ENCODE data around the gene SH3BGRL2. TPM values are rescaled to one million over a fixed set of nuclear protein-coding genes. Genes with fewer than 3 reads are reported as not detected.
"Not testable (repeated sequence)": the region's sequence is repeated elsewhere in the genome, so short reads cannot be mapped to it uniquely, and the experiment has no call there.

The SH3BGRL2 gene
- polyA plus RNA-seq, 3 donors = 34.9 to 36.3 (median 35.8) TPM

DNA sequence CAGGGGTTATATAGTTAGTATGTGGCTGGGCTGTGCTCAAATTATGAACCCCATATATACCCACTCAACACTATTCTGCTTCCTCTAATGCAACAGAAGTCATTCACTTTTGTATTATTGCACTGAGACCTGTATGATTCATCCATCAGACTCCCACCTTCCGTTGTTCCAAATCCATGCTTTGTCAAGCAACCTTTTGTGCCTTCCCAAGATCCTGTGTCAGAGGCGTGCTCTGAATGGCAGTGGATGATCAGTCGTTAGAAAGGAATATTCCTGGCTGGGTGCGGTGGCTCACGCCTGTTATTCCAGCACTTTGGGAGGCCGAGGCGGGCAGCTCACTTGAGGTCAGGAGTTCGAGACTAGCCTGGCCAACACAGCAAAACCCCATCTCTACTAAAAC is 103.2 kb downstream of the SH3BGRL2 start:
- DNase-seq (ENCODE audit: low read depth in 3 of 3, low spot score in 2 of 3) = no peak

DNA sequence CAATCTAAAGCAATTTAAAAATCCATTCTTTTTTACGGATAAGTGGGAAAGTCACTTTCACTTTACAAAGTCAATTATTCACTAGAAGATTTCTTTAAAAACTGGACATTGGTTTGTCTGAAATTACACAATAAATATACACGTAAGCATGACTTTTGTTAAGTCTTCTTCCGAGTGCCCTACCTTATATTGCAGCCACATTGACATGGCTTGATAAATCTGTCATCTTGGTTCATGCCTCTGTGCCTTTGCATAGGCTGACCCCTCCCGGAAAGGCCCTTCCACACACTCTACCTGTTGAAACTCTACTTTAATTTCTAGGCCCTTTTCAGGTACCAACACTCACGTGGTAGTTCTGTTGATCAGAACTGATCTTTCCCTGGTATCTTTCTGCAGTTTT is 104.1 kb downstream of the SH3BGRL2 start:
- DNase-seq (ENCODE audit: low read depth in 3 of 3, low spot score in 2 of 3) = no peak

DNA sequence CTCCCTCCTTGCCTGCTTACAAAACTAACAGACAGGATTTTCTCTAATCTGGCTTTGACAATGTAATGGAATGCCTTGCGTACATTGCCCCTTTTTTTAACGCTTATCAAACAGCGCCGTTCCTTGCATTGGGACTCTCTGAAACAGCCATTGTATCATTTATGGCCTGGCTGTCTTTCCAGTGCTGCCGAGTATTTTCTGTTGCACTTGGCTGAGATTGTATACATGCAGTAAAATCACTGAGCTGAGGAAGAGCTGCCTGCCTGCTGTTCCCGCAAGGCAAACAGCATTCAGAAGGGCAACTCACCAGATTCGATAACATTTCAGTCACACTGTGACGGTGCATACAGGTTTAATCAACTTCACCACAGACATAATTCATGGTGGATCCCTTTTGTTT is 106.0 kb downstream of the SH3BGRL2 start:
- DNase-seq (ENCODE audit: low read depth in 3 of 3, low spot score in 2 of 3) = peak in 1 of 3 donors; percentile 27

DNA sequence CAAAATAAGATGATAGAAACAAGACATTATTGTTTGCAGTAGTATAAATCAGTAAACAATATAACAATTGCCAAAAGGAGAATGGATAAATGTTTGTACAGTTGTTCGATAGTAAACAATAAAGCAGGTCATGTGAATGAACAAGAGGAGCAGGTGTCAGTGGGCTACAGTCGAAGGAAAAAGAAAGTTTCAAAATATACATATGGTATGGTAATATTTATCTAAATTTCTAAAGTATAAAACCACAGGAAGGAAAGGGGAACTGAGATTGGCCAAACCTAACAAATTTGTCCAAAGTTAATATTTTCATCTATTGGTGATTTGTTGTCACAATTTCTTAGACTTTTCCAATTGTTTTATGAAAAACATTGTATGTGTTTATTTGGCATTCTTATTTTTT is 110.9 kb downstream of the SH3BGRL2 start:
- DNase-seq (ENCODE audit: low read depth in 3 of 3, low spot score in 2 of 3) = no peak

DNA sequence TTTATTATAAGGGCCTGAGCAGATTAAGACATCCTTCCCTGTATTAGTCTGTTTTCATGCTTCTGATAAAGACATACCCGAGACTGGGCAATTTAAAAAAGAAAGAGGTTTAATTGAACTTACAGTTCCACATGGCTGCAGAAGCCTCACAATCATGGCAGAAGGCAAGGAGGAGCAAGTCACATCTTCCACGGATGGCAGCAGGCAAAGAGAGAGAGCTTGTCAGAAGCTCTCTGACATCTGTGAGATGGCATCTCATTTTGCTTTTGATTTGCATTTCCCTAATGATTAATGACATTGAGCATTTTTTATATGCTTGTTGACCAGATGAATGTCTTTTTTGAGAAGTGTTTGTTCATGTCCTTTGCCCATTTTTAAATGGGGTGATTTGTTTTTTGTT is 114.2 kb downstream of the SH3BGRL2 start:
- DNase-seq (ENCODE audit: low read depth in 3 of 3, low spot score in 2 of 3) = not testable (repeated sequence)

DNA sequence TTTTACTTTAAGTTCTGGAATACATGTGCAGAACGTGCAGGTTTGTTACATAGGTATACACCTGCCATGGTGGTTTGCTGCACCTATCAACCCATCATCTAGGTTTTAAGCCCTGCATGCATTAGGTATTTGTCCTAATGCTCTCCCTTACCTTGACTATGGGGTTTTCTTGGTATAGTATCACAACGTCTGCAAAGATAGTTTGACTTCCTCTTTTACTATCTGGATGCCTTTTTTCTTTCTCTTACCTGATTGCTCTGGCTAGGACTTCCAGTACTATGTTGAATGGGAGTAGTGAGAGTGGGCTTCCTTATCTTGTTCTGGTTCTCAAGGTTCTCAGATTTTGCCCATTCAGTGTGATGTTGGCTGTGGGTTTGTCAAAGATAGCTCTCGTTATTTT is 115.2 kb downstream of the SH3BGRL2 start:
- DNase-seq (ENCODE audit: low read depth in 3 of 3, low spot score in 2 of 3) = not testable (repeated sequence)

DNA sequence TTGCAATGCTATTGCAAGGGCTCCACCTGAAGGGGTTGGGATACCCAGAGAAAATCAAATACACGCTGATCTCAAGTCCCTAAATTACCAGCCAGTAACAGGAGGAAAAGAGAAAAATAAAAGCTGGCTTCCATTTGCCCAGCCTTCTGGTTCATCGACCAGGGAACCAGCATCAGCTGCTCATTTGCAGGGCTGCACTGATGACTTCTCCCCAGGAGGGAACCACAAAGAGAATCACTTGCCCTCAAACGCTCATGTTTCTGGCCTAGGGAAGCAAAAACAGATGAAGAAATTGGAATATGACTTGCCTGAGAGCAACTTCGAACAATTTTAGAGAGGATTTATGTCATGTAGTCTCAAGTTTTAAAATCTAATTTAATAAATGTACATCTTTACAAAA is 119.7 kb downstream of the SH3BGRL2 start:
- DNase-seq (ENCODE audit: low read depth in 3 of 3, low spot score in 2 of 3) = no peak

Other genes starting within 250 kb of the SH3BGRL2 start
- gene LCA5, start 93.9 kb upstream of the SH3BGRL2 start, polyA plus RNA-seq (ENCODE audit: insufficient read length in 3 of 3) = 10 to 100 TPM; 11.0 to 12.9 (median 11.7) TPM